Measurements from ENCODE around the gene MSI2. TPM values are rescaled to one million over a fixed set of nuclear protein-coding genes. Genes with fewer than 3 reads are reported as not detected.

Gene MSI2
- total RNA-seq, 2 donors from 2014 or later = 23.2 to 30.9 TPM

DNA sequence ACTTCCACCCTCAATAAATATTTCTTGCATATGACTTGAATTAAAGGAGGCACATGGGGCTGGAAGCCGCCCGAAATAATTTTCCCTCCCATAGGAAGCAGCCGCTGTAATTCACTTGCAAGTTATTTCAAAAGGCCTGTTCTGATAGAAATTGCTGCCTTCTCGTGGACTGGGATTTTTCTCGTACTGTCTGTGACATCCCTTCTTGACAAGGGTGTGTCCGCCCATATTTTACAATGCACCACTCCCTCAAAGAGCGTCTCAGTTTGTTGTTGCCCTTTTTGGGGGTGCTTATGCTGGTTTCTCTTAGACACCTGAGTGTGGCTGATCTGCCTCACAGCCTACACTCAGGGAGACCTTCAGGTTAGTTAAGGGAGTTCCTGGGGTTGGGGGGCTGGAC, 160.0 kb downstream of the MSI2 start:
- intact Hi-C loops (cut with DNase I) = no loop called here
- DNase-seq (ENCODE audit: low spot score) = no peak

DNA sequence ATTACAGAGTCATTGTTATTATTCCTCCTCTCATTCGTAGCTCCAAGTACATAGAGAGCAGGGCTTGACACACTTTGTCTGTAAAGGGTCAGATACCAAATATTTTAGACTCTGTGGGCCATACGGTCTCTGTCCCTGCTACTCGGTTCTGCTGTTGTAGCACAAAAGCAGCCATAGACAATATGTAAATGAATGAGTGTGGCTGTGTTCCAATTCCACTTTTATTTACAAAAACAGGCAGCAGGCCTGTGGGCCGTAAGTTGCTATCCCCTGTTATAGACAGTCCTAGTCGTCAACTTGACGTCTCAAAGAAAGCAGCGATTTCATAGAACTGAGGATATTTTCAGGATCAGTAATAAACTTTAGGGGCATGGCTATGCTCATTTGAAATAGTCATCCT, 161.6 kb downstream of the MSI2 start:
- intact Hi-C loops (cut with DNase I) = no loop called here
- DNase-seq (ENCODE audit: low spot score) = no peak

DNA sequence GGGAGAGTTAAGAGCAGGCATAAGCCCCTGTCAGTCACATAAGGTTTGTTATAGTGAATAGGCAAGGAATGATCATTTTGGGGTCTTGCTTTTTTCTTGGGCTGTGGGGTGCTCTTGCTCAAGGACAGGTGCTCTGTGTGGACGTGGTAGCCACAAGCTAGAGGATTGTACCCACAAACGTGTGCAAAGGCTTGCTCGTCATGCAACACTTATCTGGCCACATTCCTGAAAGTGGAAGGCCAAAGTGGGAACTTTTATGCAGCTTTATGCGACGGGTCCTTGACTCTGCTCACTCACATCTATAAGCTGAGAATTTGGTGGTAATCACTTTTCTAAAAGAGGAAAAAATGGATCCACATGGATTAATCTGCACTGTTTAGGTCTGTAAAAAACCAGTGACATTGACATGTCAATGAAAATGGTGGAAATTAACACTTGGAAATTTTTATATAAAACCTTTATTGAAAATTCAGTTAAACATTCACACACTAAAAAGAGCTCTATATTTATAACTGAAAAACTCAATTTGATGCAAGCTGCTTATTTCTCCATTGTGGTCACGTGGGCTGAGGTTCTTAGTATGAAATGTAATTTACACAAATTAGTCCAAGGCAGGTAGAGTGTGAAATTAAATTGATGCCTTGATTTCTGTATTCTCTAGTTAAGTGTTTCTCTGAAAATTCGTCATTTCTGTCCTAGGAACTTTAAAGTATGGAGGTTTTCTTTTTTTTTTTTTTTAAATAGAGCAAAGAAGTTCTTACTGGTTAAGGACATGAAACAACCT, 162.3 kb downstream of the MSI2 start:
- intact Hi-C loops (cut with DNase I) = no loop called here

DNA sequence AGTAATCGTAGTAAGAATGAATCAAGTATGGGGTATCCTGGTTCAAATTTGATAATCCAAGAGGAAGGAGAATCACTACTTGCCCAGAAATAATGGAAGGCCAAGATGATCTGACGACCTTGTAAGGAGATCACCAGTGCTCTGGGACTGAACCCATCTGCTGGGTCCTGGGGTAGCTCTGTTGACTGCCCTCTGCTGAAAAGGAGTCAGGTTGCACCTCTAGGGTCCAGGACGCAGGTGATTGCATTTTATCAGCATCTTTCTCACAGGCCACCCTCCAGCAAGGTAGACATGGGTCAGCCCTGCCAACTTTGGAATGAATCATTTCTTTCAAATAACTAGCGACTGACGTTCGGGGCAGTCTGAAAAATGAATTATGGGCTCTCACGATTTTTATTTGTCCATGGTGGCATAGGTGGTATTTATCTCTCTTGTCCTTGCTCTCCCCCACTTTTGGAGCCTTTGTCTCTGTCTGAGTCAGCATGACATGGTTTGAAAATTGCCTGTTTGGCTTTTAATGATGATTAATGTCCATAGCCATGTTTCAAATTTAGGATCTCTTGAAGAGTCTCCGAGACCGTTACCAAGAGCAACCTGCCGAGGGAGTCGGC, 163.7 kb downstream of the MSI2 start:
- intact Hi-C loops (cut with DNase I) = no loop called here

More for the DNA sequence above, 162.3 kb downstream of the MSI2 start:
- DNase-seq (ENCODE audit: low spot score) = no peak

DNA sequence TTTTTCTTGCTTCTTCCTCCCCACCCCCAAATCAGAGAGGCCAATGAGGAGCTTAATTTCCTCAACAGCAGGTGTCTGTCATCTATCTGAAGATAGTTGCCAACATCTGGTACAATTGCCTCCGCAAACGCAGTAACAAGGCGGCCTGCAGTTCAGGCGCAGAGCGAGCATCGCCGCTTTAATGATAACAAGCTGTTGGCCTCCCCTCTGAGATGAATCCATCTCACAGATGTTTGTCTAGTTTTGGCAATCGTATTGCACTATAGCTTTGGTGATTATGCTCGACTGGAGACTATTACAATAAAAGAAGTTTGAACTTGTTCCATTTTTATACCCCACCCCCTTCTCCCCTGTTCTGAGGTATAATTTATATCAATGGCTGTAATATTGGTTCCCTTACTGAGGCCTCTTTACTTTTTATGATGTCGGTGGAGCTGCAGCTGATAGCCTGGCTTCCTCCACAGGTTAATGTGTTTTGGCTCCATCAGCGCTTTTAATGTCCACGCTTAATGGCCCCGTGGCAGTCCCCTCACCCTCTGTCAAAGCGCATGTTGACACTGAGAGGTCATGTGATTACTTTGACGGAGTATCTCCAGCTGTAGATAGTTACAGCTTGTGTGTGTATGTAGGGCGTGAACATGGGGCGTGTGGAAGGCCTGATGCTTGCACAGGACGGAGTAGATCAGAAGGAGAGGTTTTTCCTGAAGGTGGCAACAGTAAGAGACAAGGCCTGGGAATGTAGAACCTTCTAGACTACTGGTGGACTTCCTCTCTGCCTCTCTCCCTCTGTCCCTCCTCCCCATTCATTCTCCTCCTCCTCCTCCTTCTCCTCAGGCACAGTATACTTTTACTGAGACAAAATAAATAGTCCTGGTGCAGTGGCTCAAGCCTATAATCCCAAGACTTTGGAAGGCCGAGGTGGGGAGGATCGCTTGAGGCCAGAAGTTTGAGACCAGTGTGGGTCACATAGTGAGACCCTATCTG, 164.7 kb downstream of the MSI2 start:
- intact Hi-C loops (cut with DNase I) = no loop called here
- no peak for DNase-seq (ENCODE audit: low spot score)

More for the DNA sequence above, 163.7 kb downstream of the MSI2 start:
- DNase-seq (ENCODE audit: low spot score) = no peak

DNA sequence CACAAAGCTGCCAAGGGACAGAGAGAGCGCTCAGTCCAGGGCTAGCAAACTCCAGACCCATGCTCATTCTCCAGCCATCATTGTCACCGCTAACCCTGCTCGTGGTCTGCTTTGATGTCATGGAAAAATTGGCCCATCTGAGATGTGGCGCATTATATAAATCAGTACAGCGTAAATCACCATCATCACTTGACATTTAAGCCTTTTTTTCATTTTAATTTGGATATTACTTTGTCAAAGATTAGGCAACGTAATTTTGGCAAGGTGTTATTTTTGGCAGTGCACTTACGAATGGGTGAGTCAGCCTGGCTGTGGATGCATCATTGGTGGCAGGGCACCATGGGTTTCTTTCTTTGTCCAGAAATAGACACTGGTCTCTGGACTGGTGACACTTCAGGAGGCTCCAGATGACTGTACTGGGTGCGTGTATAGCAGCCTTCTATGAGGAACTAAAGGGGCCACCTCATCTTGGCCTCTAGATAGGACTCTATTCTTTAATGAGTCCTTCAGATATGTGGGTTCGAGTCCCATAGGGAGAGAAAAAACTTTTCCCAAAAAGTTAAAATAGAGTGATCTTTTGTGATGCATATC, 166.3 kb downstream of the MSI2 start:
- no peak for DNase-seq (ENCODE audit: low spot score)
- intact Hi-C loops (cut with DNase I) = no loop called here

DNA sequence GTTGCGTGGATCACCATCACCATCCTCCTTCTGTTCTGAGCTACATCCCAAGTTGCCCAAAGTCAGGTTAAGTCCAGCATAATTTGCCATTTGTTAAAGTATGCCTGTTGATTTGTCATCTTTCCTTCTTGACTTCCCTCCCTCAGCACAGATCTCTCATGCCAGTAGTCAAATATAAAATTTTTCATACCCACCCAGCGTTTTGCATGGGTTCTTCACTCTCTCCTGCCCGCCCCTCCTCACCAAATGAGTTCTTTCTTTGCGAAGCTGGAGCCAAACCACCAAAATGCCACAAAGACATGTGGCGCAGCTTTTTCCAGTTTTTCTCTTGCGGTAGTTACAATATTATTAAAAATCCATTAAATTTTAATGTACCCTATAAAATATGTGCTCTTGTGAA, 167.2 kb downstream of the MSI2 start:
- intact Hi-C loops (cut with DNase I) = no loop called here
- no peak for DNase-seq (ENCODE audit: low spot score)

DNA sequence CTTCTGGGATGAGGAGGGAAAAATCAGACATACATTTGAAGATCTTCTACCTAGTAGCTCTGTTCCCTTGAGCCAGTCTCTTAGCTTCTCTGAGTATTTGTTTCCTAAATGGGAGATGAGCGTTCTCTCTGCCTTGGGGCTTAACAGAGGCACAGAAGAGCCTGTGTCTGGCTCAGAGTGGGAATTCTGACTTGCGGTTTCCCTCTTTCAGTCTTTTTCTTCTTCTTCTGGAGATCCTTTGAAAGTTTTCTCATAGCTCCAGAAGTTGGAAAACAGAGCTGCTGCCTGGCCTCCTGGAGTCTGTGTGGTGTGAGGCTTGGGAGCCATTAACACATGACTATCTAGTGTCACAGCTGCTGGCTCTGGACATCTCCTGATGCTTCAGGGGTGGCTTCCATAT, 167.9 kb downstream of the MSI2 start:
- intact Hi-C loops (cut with DNase I) = no loop called here
- DNase-seq (ENCODE audit: low spot score) = no peak

DNA sequence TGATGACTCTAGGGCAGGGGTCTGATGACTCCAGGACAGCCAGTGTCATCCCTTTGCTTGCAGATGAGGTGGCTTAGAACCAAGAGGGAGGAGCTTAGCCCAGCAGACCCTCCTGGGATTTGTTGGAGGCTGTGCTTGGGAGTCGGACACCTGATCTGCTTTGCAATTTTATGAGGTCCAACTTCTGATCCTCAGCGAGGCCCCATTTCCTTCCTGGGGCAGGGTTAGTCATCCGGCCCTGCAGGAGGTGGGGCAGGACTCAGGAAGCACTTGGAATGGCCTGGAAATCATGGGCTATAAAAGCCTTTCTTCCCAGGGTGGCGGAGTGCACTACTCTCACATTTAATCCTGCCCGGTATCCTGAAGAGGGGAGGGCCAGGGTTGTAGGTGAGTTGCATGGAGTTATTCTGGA, 168.5 kb downstream of the MSI2 start:
- intact Hi-C loops (cut with DNase I) = no loop called here
- no peak for DNase-seq (ENCODE audit: low spot score)

DNA sequence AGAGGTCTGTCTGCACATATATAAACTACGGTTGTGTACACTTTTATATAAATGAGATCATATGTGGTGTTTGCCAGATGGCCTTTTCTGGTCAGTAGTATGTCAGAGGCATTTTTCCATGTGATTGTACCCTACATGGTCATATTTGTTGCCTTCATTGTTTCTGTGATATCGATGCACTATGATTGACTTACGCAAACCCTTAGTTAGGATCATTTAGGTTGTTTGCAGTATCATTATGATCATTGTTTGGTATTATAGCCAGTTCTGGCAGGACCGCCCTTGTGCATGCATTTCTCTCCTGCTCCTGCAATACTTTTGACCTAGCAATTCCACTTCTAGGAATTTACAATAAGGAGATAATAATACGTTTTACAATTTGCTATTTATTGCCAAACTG, 169.1 kb downstream of the MSI2 start:
- DNase-seq (ENCODE audit: low spot score) = no peak
- intact Hi-C loops (cut with DNase I) = no loop called here

DNA sequence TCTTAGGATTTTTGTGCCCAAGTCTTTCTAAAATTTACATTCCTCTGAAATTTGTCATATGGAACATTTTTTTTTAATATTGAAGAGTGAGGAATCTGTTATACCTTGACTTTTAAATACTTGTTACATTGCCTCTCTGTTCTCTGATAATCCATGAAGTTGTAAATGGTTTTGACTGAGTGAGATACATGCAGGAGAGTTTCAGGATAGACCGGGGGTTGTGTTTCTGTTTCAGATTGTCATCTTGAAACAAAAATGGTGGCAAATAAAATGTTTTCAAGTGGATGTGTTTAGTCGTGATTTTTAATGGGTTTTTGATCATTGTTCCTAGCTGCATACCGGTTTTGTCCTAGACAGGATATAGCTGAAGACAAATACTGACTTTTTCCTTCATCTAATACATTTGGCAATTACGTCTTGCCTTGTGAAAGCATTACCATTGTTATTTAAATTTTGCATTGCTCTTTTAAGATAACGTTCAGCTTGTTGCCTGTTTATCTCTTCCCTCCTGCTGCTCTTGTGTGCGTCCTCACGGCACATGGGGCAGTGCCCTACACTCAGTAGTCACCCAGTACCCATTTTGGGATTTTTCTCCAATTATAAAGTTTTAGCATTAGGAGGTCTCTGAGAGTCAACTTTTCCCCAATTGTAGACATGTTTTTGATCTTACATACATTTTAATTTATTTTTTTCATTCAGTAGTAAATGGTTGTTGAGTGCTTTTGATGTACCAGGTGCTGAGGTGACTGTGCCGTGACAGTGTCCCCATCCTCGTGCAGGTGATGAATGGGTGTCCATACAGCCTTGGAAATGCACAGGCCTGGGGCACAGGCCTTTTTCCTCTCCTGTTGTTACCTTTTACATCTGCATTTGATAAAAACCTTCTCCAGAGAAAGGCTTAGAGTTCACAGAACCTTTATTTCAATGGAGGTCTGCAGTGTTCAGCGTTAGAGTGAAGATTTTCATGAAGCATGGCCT, 169.9 kb downstream of the MSI2 start:
- intact Hi-C loops (cut with DNase I) = no loop called here
- DNase-seq (ENCODE audit: low spot score) = no peak

DNA sequence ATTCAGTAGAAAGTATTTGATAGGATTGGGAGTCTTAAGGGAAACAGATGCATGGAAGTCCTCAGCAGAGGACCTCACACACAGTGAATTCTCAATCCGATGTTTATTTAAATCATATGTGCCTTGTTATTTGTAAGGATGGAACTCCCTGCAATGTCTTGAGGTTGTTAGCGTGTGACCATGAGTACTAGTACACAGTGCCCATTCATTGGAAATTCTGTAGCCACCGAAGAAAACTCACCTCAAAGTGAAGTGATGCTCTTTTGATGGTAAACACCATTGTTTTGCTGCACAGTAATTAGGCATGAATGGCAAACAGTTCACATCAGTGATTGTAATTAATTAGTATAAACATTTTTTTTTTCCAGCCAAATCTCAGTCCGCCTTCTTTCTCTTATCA, 173.6 kb downstream of the MSI2 start:
- intact Hi-C loops (cut with DNase I) = loop anchor here in 1 of 2 donors (10.0 kb wide), 1 partner anchor 235 kb away; no protein-coding TSS in a partner anchor
- DNase-seq (ENCODE audit: low spot score) = no peak

DNA sequence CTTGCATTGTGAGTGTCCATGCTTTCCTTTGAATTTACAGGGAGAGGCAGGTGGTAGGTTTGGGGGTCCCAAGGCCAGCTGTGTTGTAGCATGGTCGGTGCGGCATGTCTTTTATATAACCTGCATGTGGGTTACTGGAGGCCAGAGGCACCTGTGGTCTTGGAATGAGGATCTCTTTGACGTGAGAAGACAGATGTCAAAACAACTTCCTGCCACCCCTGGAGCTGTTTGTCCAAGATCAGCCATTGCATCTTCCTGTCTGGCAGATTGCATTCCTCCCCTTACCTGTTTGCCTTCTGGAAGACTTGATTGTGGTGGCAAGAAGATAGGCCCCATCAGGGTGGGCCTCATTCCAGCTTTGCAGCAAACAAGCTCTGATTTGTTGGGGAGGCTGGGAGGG, 175.1 kb downstream of the MSI2 start:
- intact Hi-C loops (cut with DNase I) = loop anchor here in 1 of 2 donors (10.0 kb wide), 1 partner anchor 233 kb away; no protein-coding TSS in a partner anchor
- DNase-seq (ENCODE audit: low spot score) = no peak

DNA sequence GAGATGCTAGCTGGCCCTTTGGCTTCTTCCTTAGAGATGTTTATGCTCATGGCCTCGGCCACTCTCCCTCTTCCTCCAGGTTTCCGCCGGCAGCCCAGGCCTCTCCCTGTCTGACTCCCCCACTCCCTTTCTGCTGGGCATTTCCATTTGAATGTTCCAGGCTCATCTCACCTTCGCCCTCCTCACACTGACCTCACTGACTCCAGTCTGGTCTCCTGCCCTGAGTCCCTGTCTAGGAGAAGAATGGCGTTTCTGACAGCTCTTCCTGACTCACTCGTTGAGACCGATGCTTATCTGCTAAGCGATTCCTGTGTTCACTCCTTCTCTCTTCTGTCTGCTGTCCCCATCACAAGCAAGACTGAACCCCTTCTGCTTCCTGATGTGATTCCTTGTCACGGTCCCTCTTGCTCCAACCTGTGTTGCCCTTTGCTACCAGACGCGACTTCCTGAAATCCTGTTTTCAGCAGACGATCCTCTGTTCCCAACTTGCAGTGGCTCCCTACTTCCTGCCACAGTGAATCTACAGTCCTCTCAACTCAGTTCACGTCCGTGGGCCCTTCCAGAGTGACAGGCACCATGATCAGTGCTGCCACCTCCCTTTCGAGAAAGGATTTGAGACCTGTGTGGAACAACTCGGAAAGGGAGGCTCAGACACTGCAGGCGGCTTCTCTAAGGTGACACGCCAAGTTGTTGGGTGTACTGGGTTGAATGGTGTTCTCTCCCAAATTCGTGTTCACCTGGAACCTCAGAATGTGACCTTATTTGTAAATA, 176.4 kb downstream of the MSI2 start:
- no peak for DNase-seq (ENCODE audit: low spot score)
- intact Hi-C loops (cut with DNase I) = loop anchor here in 1 of 2 donors (10.0 kb wide), 1 partner anchor 232 kb away; no protein-coding TSS in a partner anchor

DNA sequence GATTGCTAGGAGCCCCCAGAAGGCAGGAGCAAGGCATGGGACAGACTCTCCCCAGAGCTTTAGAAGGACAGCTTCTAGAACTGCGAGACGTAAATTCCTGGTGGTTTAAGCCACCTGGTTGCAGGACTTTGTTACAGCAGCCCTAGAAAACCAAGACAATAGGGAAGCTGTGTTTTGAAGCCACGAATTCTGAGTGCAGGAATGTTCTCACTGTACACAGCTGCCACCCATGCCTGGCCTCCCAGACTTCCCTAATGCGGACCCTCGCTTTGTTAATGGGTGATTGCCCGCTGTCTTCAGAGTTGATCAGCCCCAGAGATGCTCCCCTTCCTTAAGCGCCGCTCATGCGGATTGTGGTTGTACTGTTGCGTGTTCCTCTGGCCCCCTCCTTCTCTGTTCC, 177.1 kb downstream of the MSI2 start:
- intact Hi-C loops (cut with DNase I) = loop anchor here in 1 of 2 donors (10.0 kb wide), 1 partner anchor 231 kb away; no protein-coding TSS in a partner anchor

DNA sequence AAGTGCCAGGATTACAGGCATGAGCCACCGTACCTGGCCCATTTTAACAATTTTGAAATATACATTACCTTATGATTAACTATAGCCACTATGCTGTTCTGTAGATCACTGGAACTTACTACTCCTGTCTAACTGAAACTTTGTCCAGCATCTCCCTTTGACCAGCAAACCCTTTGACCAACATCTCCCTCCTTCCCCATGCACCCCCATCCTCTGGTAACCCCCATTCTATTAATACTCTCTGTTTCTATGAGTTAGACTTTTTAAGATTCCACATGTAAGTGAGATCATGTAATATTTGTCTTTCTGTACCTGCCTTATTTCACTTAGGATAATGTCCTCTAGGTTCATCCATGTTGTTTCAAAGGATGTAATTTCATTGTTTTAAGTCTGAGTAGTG, 178.0 kb downstream of the MSI2 start:
- DNase-seq (ENCODE audit: low spot score) = no peak
- intact Hi-C loops (cut with DNase I) = loop anchor here in 1 of 2 donors (10.0 kb wide), 1 partner anchor 230 kb away; no protein-coding TSS in a partner anchor

More for the DNA sequence above, 177.1 kb downstream of the MSI2 start:
- DNase-seq (ENCODE audit: low spot score) = no peak

DNA sequence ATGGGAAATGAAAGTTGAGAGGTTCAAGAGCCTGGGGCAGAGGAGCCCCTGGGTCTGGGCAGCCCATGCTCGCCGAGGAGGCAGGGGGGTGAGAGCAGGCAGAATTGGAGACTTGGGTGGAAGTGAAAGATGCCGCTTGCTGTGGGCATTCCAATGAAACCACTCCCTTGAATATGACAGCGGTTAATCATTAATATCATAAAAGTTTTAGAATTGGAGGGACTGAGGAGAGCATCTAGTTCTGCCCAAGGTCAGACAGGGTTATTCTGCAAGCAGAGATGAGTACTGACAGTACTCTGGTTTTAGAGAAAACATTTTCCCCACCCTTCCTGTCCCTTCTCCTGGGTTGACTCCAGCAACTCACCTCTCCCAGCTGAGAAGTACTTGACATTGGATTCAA, 180.2 kb downstream of the MSI2 start:
- no peak for DNase-seq (ENCODE audit: low spot score)
- intact Hi-C loops (cut with DNase I) = loop anchor here in 1 of 2 donors (10.0 kb wide), 1 partner anchor 228 kb away; no protein-coding TSS in a partner anchor
